Psoas muscle (tissue), 8 donors: ENCODE data around the gene ZNF70. TPM values are rescaled to one million over a fixed set of nuclear protein-coding genes. Genes with fewer than 3 reads are reported as not detected.

ENCODE experiments used
- ATAC-seq, 4 donors: fragments of 200-7000 bp; cut with Tn5 transposase; one replicate each; pipeline ENCODE4 v1.9.1; 2020; ENCODE audit warnings: moderate library complexity in 3 of 4, mild to moderate bottlenecking in 2 of 4
- DNase-seq, 2 donors: peaks; one replicate each; pipeline ENCODE4 v3.0.0-alpha.2; 2020
- H3K27ac ChIP-seq: fragments of 200-600 bp; one replicate; pipeline ENCODE4 v1.8.0; 2022
- H3K27me3 ChIP-seq, 3 donors: fragments of 200-600 bp in 1 of 3; one replicate each; pipeline versions ENCODE4 v1.6.1 to v1.8.0; 2013 to 2022; ENCODE audit warnings: low read length in 2 of 3, mild to moderate bottlenecking in 2 of 3, moderate library complexity in 1 of 3; ENCODE audit not compliant: insufficient read depth in 3 of 3
- H3K36me3 ChIP-seq, 2 donors: fragments of 200-600 bp in 1 of 2; one replicate each; pipeline versions ENCODE4 v1.6.1 to v1.8.0; 2013 to 2022; ENCODE audit warnings: low read depth in 1 of 2, mild to moderate bottlenecking in 1 of 2, moderate library complexity in 1 of 2; ENCODE audit not compliant: insufficient read depth in 1 of 2
- H3K4me1 ChIP-seq: fragments of 200-600 bp; one replicate; pipeline ENCODE4 v1.8.0; 2022
- H3K4me3 ChIP-seq: fragments of 200-600 bp; one replicate; pipeline ENCODE4 v1.8.0; 2022; ENCODE audit warnings: mild to moderate bottlenecking
- H3K9me3 ChIP-seq: fragments of 200-600 bp; one replicate; pipeline ENCODE4 v1.8.0; 2022
- WGBS, 3 donors: extraction: QIAGEN DNeasy Blood & Tissue Kit; methylation state at CpG; one replicate each; pipeline versions ENCODE4 v1.1.6 to v1.1.7; 2013; 5-methylcytosine and 5-hydroxymethylcytosine counted together
- intact Hi-C, 2 donors: fragments of 100-400 bp; cut with DNase I; formaldehyde crosslinking; loops; one replicate each; pipeline versions ENCODE4 v1.11.0 to v1.14.2; 2022
- polyA plus RNA-seq, 3 donors: library from polyadenylated mRNA; stranded (reverse); fragments of 200-250 nt; gene quantifications; one replicate each; pipeline ENCODE4 v1.2.3, GENCODE V29; 2013
- total RNA-seq, 4 donors: library from RNA; stranded (reverse); fragmentation: NEBNext Ultra II Directional in 2 of 4; extraction: Animal tissue kit (Norgen Biotek cat#: 25700) in 2 of 4; gene quantifications; one replicate each; pipeline versions ENCODE4 v1.2.1 to v1.2.4, GENCODE V29; 2021 to 2023
- TF ChIP-seq, protein P1 (sequence below): fragments of 200-600 bp; IDR thresholded peaks from one replicate; pipeline ENCODE4 v1.8.0; 2022; ENCODE audit warnings: antibody characterized with exemption
- donor health status: healthy with polysubstance abuse.
- donor health status: DM: no; HTN: no; CAD: no; lungs with moderate emphysema.
- donor health status: Bipolar disorder and iron deficiency.
- donor health status: healthy.
- donor health status: DM: yes; HTN: yes; CAD: no.
- donor health status: DM: no; HTN: no; CAD: no.
- donor health status: DM: no; HTN: no; CAD: no.
- donor health status: DM: yes; HTN: yes; CAD: no.

Gene ZNF70
- total and polyA plus RNA-seq, 7 donors = 1.2 to 12.9 (median 3.5) TPM

DNA sequence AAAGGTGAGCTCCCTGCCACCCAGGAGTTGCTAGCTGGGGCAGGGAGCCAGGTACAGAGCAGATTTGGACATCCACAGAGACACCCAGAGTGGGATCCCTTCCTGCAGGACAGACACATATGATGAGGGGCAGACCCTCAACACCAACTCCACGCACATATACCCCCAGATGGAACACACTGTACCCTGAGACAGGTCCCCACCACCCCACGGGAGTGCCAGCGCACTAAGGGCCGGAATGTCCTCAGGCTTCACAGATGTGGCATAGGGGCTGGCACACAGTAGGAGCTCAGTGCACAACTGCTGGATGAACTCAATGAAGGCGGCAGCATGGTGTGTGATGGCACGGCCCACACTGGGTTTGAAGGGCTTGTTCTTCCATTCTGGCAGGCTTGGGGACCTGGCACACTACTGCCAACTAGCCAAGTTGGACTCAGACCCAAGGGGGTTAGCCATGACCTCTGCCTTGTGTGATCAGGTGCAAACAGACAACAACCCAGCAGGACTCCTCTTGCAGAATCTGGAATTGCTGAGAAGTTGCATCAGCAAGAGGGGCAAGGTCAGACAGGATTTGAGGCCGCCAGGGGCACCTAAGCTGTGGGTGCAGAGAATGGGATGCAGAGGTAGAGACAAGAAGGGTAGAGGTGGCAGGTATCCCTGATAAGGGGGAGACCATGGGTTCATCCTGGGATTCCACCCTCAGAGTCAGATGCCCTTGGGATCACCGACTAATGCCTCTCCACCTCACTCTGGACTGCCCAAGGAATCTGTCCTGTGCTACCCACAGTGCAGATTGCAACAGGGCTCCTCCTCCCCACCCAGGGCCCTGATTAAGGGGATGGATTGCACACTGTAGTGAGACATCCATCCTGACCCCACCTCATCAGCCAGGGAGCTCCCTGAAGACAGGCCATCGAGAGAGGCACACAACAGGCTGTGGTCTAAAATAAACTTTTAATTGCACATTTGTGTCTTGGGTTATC lies 14.3 kb upstream of the ZNF70 start:
- peak in 1 of 2 donors; percentile 65 for DNase-seq
- Histone ChIP-seq H3K36me3 (peaks cover 0 to 20% of the 10 kb centered on the region in 2 donors), H3K27ac (peak overlapping the region; percentile 27), H3K27me3 (no peaks in the 10 kb centered on the region), H3K4me3 (peak overlapping the region; percentile 79), H3K4me1 (peaks cover 30% of the 10 kb centered on the region), H3K9me3 (no peaks in the 10 kb centered on the region)
- 39 to 54% (median 46%) methylated on average over 9 of the region's 9 CpGs for WGBS, 3 donors
- intact Hi-C loops = loop anchor here (5.0 kb wide), 3 partner anchors 82 to 223 kb away; no protein-coding TSS in a partner anchor
- TF ChIP-seq, protein P1, sequence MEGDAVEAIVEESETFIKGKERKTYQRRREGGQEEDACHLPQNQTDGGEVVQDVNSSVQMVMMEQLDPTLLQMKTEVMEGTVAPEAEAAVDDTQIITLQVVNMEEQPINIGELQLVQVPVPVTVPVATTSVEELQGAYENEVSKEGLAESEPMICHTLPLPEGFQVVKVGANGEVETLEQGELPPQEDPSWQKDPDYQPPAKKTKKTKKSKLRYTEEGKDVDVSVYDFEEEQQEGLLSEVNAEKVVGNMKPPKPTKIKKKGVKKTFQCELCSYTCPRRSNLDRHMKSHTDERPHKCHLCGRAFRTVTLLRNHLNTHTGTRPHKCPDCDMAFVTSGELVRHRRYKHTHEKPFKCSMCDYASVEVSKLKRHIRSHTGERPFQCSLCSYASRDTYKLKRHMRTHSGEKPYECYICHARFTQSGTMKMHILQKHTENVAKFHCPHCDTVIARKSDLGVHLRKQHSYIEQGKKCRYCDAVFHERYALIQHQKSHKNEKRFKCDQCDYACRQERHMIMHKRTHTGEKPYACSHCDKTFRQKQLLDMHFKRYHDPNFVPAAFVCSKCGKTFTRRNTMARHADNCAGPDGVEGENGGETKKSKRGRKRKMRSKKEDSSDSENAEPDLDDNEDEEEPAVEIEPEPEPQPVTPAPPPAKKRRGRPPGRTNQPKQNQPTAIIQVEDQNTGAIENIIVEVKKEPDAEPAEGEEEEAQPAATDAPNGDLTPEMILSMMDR = no peak
- peak in 2 of 4 donors; percentile 10 to 16 for ATAC-seq

DNA sequence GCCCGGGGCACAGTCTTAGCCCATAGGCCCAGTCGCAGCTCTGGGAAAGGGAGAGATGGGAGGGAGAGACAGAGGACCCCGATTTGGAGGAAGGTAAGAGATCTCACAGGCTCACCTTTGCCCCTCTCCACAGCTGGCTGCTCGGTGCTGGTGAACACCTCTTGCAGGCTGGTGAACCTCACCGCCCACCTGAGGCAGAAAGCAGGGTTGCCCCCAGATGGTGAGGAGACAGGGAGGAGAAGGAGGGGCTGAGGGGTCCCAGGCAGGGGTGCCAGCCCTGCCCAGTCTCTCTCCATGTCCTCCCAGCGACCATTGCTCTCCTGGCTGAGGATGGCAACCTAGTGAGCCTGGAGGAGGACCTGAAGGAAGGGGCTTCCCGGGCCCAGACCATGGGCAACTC lies 13.0 kb upstream of the ZNF70 start:
- Histone ChIP-seq H3K4me3 (peak overlapping the region; percentile 79), H3K36me3 (peaks cover 0 to 20% of the 10 kb centered on the region in 2 donors), H3K4me1 (peaks cover 29% of the 10 kb centered on the region), H3K27me3 (no peaks in the 10 kb centered on the region), H3K9me3 (no peaks in the 10 kb centered on the region), H3K27ac (no peak overlapping the region)
- DNase-seq = no peak
- intact Hi-C loops = no loop called here
- ATAC-seq = no peak
- 61 to 73% (median 68%) methylated on average over 6 to 7 of the region's 7 CpGs for WGBS, 3 donors
- TF ChIP-seq, protein P1 = no peak

DNA sequence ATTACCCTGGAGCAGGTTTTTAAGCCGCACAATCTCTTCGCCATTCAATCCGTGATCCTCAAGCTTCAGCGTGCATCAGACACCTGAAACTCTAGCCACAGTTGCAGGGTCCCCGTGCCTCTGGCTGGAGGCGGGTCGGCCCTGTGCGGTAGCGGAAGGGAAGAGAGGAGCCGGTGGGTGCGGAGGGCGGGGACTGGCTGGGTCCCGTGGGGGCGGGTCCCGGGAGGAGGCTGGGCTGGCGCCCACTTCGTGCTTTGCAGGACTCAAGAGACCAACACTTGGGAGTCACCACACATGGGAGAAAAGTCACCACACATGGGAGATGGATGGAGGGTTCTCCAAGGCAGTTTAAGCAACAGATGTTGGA lies 12.7 kb upstream of the ZNF70 start:
- no peak overlapping the region for H3K27ac ChIP-seq
- TF ChIP-seq, protein P1 = no peak
- intact Hi-C loops = no loop called here
- H3K4me1 ChIP-seq = peaks cover 25% of the 10 kb centered on the region
- no peak overlapping the region for H3K4me3 ChIP-seq
- H3K9me3 ChIP-seq = no peaks in the 10 kb centered on the region
- 34 to 47% (median 37%) methylated on average over 17 of the region's 17 CpGs for WGBS, 3 donors
- no peaks in the 10 kb centered on the region for H3K27me3 ChIP-seq
- DNase-seq (peak in 1 of 2 donors; percentile 72), ATAC-seq (no peak)
- peaks cover 0 to 20% of the 10 kb centered on the region in 2 donors for H3K36me3 ChIP-seq

DNA sequence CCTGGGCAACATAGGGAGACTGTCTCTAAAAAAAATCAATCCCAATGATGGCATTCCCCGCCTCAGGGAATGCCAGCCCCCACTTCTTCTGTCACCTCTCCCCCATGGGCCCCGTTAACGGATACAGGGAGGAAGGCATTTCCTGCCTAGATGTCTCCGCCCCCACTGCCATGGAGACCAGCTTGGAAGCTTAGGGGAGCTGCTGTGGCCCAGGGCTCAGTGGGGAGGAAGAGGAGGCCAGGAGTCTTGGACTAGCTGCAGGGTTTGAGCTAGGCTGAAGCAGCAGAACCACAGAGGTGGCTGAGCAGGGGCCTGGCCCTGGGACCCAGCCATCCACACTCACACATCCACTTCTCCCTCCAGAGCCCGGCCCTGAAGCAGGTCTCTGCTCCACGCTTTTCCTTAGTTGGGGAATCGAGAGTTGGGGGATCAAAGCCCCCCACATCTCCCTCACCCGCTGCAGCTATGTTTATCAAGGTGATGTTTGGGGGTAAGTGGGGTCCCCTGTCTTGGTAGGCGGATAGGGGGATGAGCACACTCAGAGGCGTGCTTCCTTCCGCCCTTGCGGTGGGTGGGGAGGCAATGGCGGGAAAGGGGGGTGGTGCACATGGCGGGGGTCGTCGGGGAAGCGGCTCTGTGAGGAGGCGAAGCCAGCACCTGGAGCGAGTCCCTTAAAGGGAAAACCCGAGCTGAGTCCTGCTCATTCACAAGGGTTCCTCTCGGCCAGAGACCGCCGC lies 12.1 kb upstream of the ZNF70 start, which contains the start of gene C22orf15:
C22orf15 (plus strand) TSS at position 149 of the 737 bp plus-strand sequence; CDS start at position 466, 317 bp downstream.
- peak within 1 kb of the TSS; percentile 46 for H3K27ac ChIP-seq
- H3K36me3 ChIP-seq = peaks cover 0 to 20% of the 10 kb centered on the region in 2 donors
- peaks cover 24% of the 10 kb centered on the region for H3K4me1 ChIP-seq
- no peaks in the 10 kb centered on the region for H3K9me3 ChIP-seq
- H3K27me3 ChIP-seq = no peaks in the 10 kb centered on the region
- ATAC-seq (no peak), DNase-seq (peak in 1 of 2 donors; percentile 62)
- TF ChIP-seq, protein P1 = no peak
- no peak within 1 kb of the TSS for H3K4me3 ChIP-seq
- WGBS, 3 donors = 50 to 57% (median 56%) methylated on average over 22 to 23 of the region's 23 CpGs
- intact Hi-C loops = no loop called here
